SK-N-SH (cell line): Measurements from ENCODE around the gene MYL12B. TPM values are rescaled to one million over a fixed set of nuclear protein-coding genes. Genes with fewer than 3 reads are reported as not detected.

ENCODE experiments used
- CTCF ChIA-PET: fragments of 300-600, 350-600 bp; formaldehyde crosslinking; extraction: SDS; loops from one replicate; lab custom pipeline; 2021; lab: Yijun Ruan, JAX
- POLR2A ChIA-PET: fragments of 350-600 bp; sonication (Branson Sonifier 250); formaldehyde crosslinking; extraction: SDS; loops from one replicate; lab custom pipeline; 2020; ENCODE audit warnings: antibody characterized with exemption, inconsistent platforms; lab: Yijun Ruan, JAX
- DNase-seq: peaks from one replicate; pipeline ENCODE4 v3.0.0; 2012
- H2AFZ ChIP-seq: fragments of 200-600 bp; sonication (generic); 2 replicates; pipeline ENCODE4 v1.8.1; 2016; ENCODE audit warnings: antibody characterized with exemption, mild to moderate bottlenecking, low read depth
- H3F3A ChIP-seq: fragments of 200-600 bp; sonication (generic); replicated peaks from 2 replicates; pipeline ENCODE3; 2016; ENCODE audit warnings: antibody characterized with exemption, mild to moderate bottlenecking; ENCODE audit not compliant: insufficient read depth
- H3K27ac ChIP-seq, 2 experiments: fragments of 200-500 bp in 1 of 2; fragments of 200-600 bp in 1 of 2; sonication (Bioruptor generic) in 1 of 2; sonication (generic), shearing (Covaris generic) in 1 of 2; 2 replicates each; pipeline versions ENCODE4 v1.5.1 to v1.6.1; 2014 to 2016; ENCODE audit warnings: low read depth in 2 of 2, inconsistent platforms in 1 of 2, low read length in 1 of 2, mild to moderate bottlenecking in 1 of 2, mixed read lengths in 1 of 2
- H3K27me3 ChIP-seq: fragments of 200-600 bp; sonication (generic), shearing (Covaris generic); 2 replicates; pipeline ENCODE4 v1.6.1; 2016; ENCODE audit warnings: mixed run types; ENCODE audit not compliant: insufficient read depth
- H3K36me3 ChIP-seq, 2 experiments: fragments of 200-500 bp in 1 of 2; fragments of 200-600 bp in 1 of 2; sonication (Bioruptor generic) in 1 of 2; sonication (generic) in 1 of 2; replicated peaks in 1 of 2; 2 replicates each; pipeline versions ENCODE3 to v1.5.1; 2014 to 2016; ENCODE audit warnings: low read length in 1 of 2, mild to moderate bottlenecking in 1 of 2; ENCODE audit not compliant: insufficient read depth in 2 of 2, control insufficient read depth in 1 of 2
- H3K4me1 ChIP-seq, 2 experiments: fragments of 200-500 bp in 1 of 2; fragments of 200-600 bp in 1 of 2; sonication (Bioruptor generic) in 1 of 2; sonication (generic), shearing (Covaris generic) in 1 of 2; 2 replicates each; pipeline versions ENCODE4 v1.5.1 to v1.6.1; 2014 to 2016; ENCODE audit warnings: low read depth in 1 of 2, low read length in 1 of 2, mixed run types in 1 of 2; ENCODE audit not compliant: insufficient read depth in 2 of 2, control insufficient read depth in 1 of 2
- H3K4me2 ChIP-seq: fragments of 200-600 bp; sonication (generic), shearing (Covaris generic); 2 replicates; pipeline ENCODE4 v1.6.1; 2017; ENCODE audit warnings: mixed run types
- H3K4me3 ChIP-seq, 2 experiments: fragments of 200-500 bp in 1 of 2; fragments of 200-600 bp in 1 of 2; sonication (Bioruptor generic) in 1 of 2; sonication (generic), shearing (Covaris generic) in 1 of 2; 2 replicates each; pipeline versions ENCODE4 v1.5.1 to v1.8.1; 2014 to 2016; ENCODE audit warnings: low read depth in 2 of 2, inconsistent platforms in 1 of 2, low read length in 1 of 2, mild to moderate bottlenecking in 1 of 2, mixed read lengths in 1 of 2, moderate library complexity in 1 of 2
- H3K79me2 ChIP-seq: fragments of 200-600 bp; sonication (generic); 2 replicates; pipeline ENCODE4 v1.8.1; 2017; ENCODE audit warnings: mild to moderate bottlenecking; ENCODE audit not compliant: insufficient read depth
- H3K9ac ChIP-seq: fragments of 200-600 bp; sonication (generic); 2 replicates; pipeline ENCODE4 v1.6.1; 2017; ENCODE audit warnings: mixed run types
- H3K9me2 ChIP-seq: fragments of 200-600 bp; sonication (generic); 2 replicates; pipeline ENCODE4 v1.6.1; 2017; ENCODE audit warnings: mixed run types
- H3K9me3 ChIP-seq: fragments of 200-600 bp; sonication (generic); 2 replicates; pipeline ENCODE4 v1.6.1; 2017; ENCODE audit warnings: mixed run types, mild to moderate bottlenecking, moderate library complexity
- H4K20me1 ChIP-seq: fragments of 200-600 bp; sonication (generic); 2 replicates; pipeline ENCODE4 v1.6.1; 2017; ENCODE audit warnings: mild to moderate bottlenecking, mixed run types; ENCODE audit not compliant: insufficient read depth
- CHD2 ChIP-seq: fragments of 150-350 bp; IDR thresholded peaks from 2 replicates; pipeline ENCODE4 v1.6.1; 2018; ENCODE audit warnings: low read length; ENCODE audit not compliant: partially characterized antibody
- CTCF ChIP-seq: fragments of 200-600 bp; sonication (generic); IDR thresholded peaks from 2 replicates; pipeline ENCODE4 v1.6.1; 2017; ENCODE audit warnings: antibody characterized with exemption, mild to moderate bottlenecking, moderate library complexity
- ELF1 ChIP-seq: IDR thresholded peaks from 2 replicates; pipeline ENCODE4 v1.4.0; 2012
- EP300 ChIP-seq, 2 experiments: IDR thresholded peaks; 2 replicates each; pipeline versions ENCODE4 v1.4.0 to v1.6.1; 2012; ENCODE audit warnings: borderline replicate concordance in 1 of 2, low read depth in 1 of 2, low read length in 1 of 2
- FOXJ3 ChIP-seq: sonication (generic); formaldehyde crosslinking; IDR thresholded peaks from 2 replicates; pipeline ENCODE4 v1.5.1; 2020; ENCODE audit warnings: mild to moderate bottlenecking, missing genetic modification reagents
- GABPA ChIP-seq: IDR thresholded peaks from 2 replicates; pipeline ENCODE4 v1.4.0; 2012; ENCODE audit warnings: low read depth, mild to moderate bottlenecking
- GATA2 ChIP-seq: sonication (generic); formaldehyde crosslinking; IDR thresholded peaks from 2 replicates; pipeline ENCODE4 v1.5.0; 2020; ENCODE audit warnings: mild to moderate bottlenecking, missing genetic modification reagents
- IRF3 ChIP-seq: fragments of 150-350 bp; IDR thresholded peaks from 2 replicates; pipeline ENCODE4 v1.6.1; 2016; ENCODE audit warnings: mild to moderate bottlenecking, low read depth, low read length
- MEF2A ChIP-seq: IDR thresholded peaks from 2 replicates; pipeline ENCODE4 v1.4.0; 2012; ENCODE audit warnings: low read depth, borderline replicate concordance
- POLR2AphosphoS5 ChIP-seq: IDR thresholded peaks from 2 replicates; pipeline ENCODE4 v1.6.1; 2012; ENCODE audit warnings: low read depth, low read length
- SIN3A ChIP-seq: IDR thresholded peaks from 2 replicates; pipeline ENCODE4 v1.6.1; 2012; ENCODE audit warnings: low read depth, mild to moderate bottlenecking, low read length, moderate library complexity, borderline replicate concordance
- USF1 ChIP-seq: IDR thresholded peaks from 2 replicates; pipeline ENCODE4 v1.4.0; 2012; ENCODE audit warnings: low read depth, borderline replicate concordance
- USF2 ChIP-seq: fragments of 150-350 bp; IDR thresholded peaks from 2 replicates; pipeline ENCODE4 v1.6.1; 2017; ENCODE audit warnings: antibody characterized with exemption, low read length, low read depth, borderline replicate concordance
- YY1 ChIP-seq: IDR thresholded peaks from 2 replicates; pipeline ENCODE4 v1.4.0; 2012; ENCODE audit warnings: low read depth, mild to moderate bottlenecking
- ZBTB33 ChIP-seq: IDR thresholded peaks from 2 replicates; pipeline ENCODE4 v1.4.0; 2012; ENCODE audit warnings: low read depth, borderline replicate concordance
- WGBS: methylation state at CpG from one replicate; pipeline ENCODE4 v1.1.6; 2017; ENCODE audit warnings: low lambda C conversion rate; 5-methylcytosine and 5-hydroxymethylcytosine counted together
- polyA plus RNA-seq, 3 experiments: library from polyadenylated mRNA; depleted of rRNA; stranded (reverse); fragments of >200 nt; gene quantifications; 2 replicates each; pipeline ENCODE4 v1.2.3, GENCODE V29; 2012

Gene MYL12B
- polyA plus RNA-seq, 1 of the 3 experiments (the other 2 are of a cell fraction): 555 TPM

GRCh38 chr18:3294435-3295080, 32.6 kb downstream of the MYL12B start:
- H4K20me1 ChIP-seq: no peaks in the 10 kb centered on the region
- H3K9me2 ChIP-seq: no peaks in the 10 kb centered on the region
- no peaks in the 10 kb centered on the region for H3K27me3 ChIP-seq
- no peak overlapping the region for H3K4me2 ChIP-seq
- no peak overlapping the region for H2AFZ ChIP-seq
- H3K4me1 ChIP-seq: peaks cover 0 to 4% of the 10 kb centered on the region in 2 experiments; a peak in 1 of 4 replicates
- H3K36me3 ChIP-seq: no peaks in the 10 kb centered on the region
- POLR2A ChIA-PET: no interaction called here
- peaks cover 6% of the 10 kb centered on the region; the same call in 1 of the 2 replicates for H3K79me2 ChIP-seq
- no peaks in the 10 kb centered on the region for H3K9me3 ChIP-seq
- CTCF ChIA-PET: interaction anchor here (1.0 to 4.5 kb wide), 4 partner anchors 12 to 371 kb away, joined by 3 to 22 read pairs (median 8); no protein-coding TSS in a partner anchor
- DNase-seq: no peak
- H3F3A ChIP-seq: no peaks in the 10 kb centered on the region
- H3K27ac ChIP-seq: no peak overlapping the region
- TF ChIP-seq FOXJ3 (CRISPR knock-in tag): no peak
- no peak for TF ChIP-seq GABPA
- no peak for TF ChIP-seq POLR2AphosphoS5
- WGBS: 90% methylated on average over 3 of the region's 3 CpGs
- H3K9ac ChIP-seq: no peak overlapping the region
- no peak overlapping the region for H3K4me3 ChIP-seq

GRCh38 chr18:3297025-3297984, 35.4 kb downstream of the MYL12B start:
- peaks cover 6% of the 10 kb centered on the region; the same call in 1 of the 2 replicates for H3K79me2 ChIP-seq
- H3F3A ChIP-seq: no peaks in the 10 kb centered on the region
- CTCF ChIA-PET: interaction anchor here (0.6 to 4.5 kb wide), 45 partner anchors 8 to 572 kb away, joined by 3 to 36 read pairs (median 4); partner anchors contain the start of gene MYL12B
- no peaks in the 10 kb centered on the region for H4K20me1 ChIP-seq
- no peaks in the 10 kb centered on the region for H3K36me3 ChIP-seq
- H3K4me2 ChIP-seq: peak overlapping the region; percentile 86
- no peaks in the 10 kb centered on the region for H3K27me3 ChIP-seq
- H3K27ac ChIP-seq: peak overlapping the region; percentile 65 to 81
- no peaks in the 10 kb centered on the region for H3K9me3 ChIP-seq
- POLR2A ChIA-PET: interaction anchor here (0.5 to 1.9 kb wide), 3 partner anchors 10 to 297 kb away, joined by 3 to 10 read pairs (median 6); no protein-coding TSS in a partner anchor
- H3K9ac ChIP-seq: peak overlapping the region; percentile 85
- peak overlapping the region; percentile 84 for H2AFZ ChIP-seq
- H3K4me1 ChIP-seq: peaks cover 0 to 4% of the 10 kb centered on the region in 2 experiments; a peak in 1 of 4 replicates
- no peaks in the 10 kb centered on the region for H3K9me2 ChIP-seq
- DNase-seq: peak; percentile 75
- peak overlapping the region; percentile 79 to 88 for H3K4me3 ChIP-seq
- WGBS: 2% methylated on average over 9 of the region's 18 CpGs
- TF ChIP-seq USF2 (no peak), MEF2A (no peak), FOXJ3 (CRISPR knock-in tag) (no peak), SIN3A (peak; percentile 76; the same call in 1 of the 2 replicates), GATA2 (CRISPR knock-in tag) (no peak), CTCF (peak; percentile 84), ZBTB33 (no peak), ELF1 (0 out of 2 replicates have a peak, but pooled peaks have one; percentile 9), YY1 (peak; percentile 62; the same call in 1 of the 2 replicates), CHD2 (peak; percentile 75), USF1 (no peak), EP300 (IDR thresholded peaks at IDR 0.05; ENCODE audit: borderline replicate concordance in 1 of 2, low read depth in 1 of 2, low read length in 1 of 2) (no peak; a peak in 1 of 4 replicates), IRF3 (no peak), POLR2AphosphoS5 (peak; percentile 92)
